ENCODE measurements around the gene SERGEF.

DNA sequence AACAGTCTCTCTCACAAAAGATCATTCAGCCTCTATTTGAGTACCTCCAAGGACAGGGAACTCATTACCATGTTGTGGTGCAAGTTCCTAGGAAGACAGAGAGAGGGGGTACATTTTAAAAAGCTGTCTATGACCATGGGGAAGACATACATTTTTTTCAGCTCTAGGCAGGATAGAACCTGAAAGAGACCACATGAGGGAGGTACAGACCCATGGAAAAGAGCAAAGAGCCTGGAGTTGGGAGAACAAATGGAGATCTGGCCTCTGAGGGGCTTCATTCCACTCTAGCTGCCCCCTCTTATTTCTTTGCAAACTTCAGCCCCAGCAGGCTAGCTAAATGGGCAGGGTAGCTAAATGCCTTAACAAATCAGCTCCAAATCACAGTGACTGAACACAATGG is 241.9 kb downstream of the SERGEF start:
- TF ChIP-seq POLR2AphosphoS5 (IDR thresholded peaks at IDR 0.05; ENCODE audit: low read depth, low read length) (no peak), TAF1 (IDR thresholded peaks at IDR 0.05; ENCODE audit: low read depth, low read length) (no peak)
